ENCODE data around the gene SFMBT1. TPM values are rescaled to one million over a fixed set of nuclear protein-coding genes. Genes with fewer than 3 reads are reported as not detected.
A peak's percentile ranks its signal among the peaks of the same experiment; 100 is the strongest.

The SFMBT1 gene
- total RNA-seq: 10 to 100 TPM; 15.1 to 15.4 TPM

DNA sequence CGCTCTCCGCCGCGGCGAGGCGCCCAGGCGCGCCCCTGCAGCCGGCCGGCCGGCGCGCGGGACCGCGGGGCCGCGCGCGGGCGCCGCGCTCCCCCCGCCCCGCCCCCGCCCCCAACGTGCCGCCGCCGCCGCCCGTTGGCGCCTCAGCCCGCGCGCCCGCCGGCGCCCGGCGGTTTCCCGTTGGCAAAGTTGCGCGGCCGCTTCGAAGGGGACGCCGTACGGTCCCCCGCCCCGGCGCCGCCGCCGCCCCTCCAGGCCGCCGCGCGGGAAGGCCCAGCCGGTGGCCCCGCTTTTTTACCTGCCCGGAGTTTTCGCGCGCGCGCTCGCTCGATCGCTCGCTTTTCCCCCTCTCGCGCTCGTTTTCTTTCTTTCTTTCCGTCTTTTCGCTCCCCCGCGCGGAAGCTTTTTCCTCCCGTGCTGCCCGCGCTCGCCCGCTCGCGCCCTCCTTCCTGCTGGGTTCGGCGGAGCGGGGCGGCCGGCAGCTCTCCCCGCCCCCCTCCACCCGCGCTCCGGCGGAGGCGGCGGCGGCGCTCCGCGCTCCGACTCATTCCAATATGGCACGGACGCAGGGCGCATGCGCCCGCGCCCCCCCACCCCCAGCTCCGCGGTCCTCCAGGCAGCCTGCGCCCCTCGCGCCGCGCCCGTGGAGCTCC, at the start of gene SFMBT1:
TSS of gene SFMBT1 (minus strand) at position 556 of the 653 bp plus-strand sequence. CDS start 76,945 bp downstream, outside the sequence.
- intact Hi-C loops (cut with micrococcal nuclease): loop anchor here (1.0 to 10.0 kb wide), 7 partner anchors 27 to 511 kb away; partner anchors contain the start of genes NEK4, NT5DC2, PBRM1 and SPCS1

GRCh38 chr3:53092942-53093341, 47.1 kb upstream of the SFMBT1 start:
- Mint-ChIP-seq H3K36me3 (ENCODE audit: low read depth) (peaks cover 18% of the 10 kb centered on the region), H3K4me1 (ENCODE audit: low read depth) (peaks cover 7% of the 10 kb centered on the region), H3K9me3 (no peaks in the 10 kb centered on the region), H3K4me3 (no peak overlapping the region), H3K27me3 (ENCODE audit: low read depth) (no peaks in the 10 kb centered on the region), H3K27ac (no peak overlapping the region)
- intact Hi-C loops (cut with micrococcal nuclease): no loop called here
- DNase-seq: no peak
- CTCF ChIA-PET: interaction anchor here (0.7 kb wide), 1 partner anchor 208 kb away, joined by 3 read pairs; no protein-coding TSS in a partner anchor

More for the DNA sequence above, at the start of gene SFMBT1:
- peak within 1 kb of the TSS; percentile 90 for H3K27ac Mint-ChIP-seq
- DNase-seq: peak; percentile 68
- H3K4me1 Mint-ChIP-seq (ENCODE audit: low read depth): peaks cover 42% of the 10 kb centered on the region
- peak within 1 kb of the TSS; percentile 90 for H3K4me3 Mint-ChIP-seq
- no peaks in the 10 kb centered on the region for H3K27me3 Mint-ChIP-seq (ENCODE audit: low read depth)
- CTCF ChIA-PET: interaction anchor here (1.1 kb wide), 1 partner anchor 197 kb away, joined by 3 read pairs; no protein-coding TSS in a partner anchor
- H3K36me3 Mint-ChIP-seq (ENCODE audit: low read depth): peaks cover 3% of the 10 kb centered on the region
- no peaks in the 10 kb centered on the region for H3K9me3 Mint-ChIP-seq

DNA sequence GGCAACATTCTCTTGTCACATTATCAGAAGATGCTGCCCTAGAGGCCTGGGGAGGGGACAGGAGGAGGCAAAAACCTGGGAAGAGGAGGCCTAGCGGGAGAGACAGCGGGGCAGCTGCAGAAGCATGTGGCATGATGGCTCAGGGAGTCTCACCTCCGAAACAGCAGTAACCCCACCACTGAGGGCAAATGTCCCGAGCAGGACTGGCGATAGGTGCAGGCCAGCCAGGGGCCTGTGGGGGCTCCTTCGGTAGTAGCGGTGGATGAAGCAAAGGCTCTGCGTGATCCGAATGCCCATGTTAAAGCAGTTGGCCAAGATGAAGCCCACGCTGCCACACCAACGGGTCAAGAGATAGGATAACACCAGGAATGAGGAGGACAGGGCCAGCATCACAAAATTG, 46.3 kb upstream of the SFMBT1 start:
- Mint-ChIP-seq H3K4me1 (ENCODE audit: low read depth) (peaks cover 3% of the 10 kb centered on the region), H3K36me3 (ENCODE audit: low read depth) (peaks cover 16% of the 10 kb centered on the region), H3K4me3 (no peak overlapping the region), H3K27me3 (ENCODE audit: low read depth) (no peaks in the 10 kb centered on the region), H3K27ac (no peak overlapping the region), H3K9me3 (no peaks in the 10 kb centered on the region)
- CTCF ChIA-PET: no interaction called here
- intact Hi-C loops (cut with micrococcal nuclease): no loop called here
- DNase-seq: no peak

DNA sequence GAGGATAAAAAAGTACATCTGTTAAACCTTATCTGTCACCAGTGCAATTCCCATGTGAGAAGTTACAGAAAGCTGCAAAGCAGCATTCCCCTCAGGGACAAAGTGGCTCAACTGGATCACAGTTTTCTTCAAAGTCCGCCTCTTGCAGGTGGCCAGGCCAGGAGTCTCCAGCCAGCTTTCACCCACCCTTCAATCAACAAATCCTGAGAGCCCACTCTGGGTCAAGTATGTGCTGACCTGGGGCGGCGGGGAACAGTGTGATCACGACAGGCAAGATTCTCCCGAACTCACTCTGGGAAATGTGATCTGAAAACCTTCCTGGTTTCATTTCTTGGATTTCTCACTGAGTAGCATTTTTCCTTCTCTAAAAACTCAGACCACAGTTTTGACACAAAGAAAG, 45.1 kb upstream of the SFMBT1 start:
- Mint-ChIP-seq H3K27ac (no peak overlapping the region), H3K9me3 (no peaks in the 10 kb centered on the region), H3K4me1 (ENCODE audit: low read depth) (peaks cover 3% of the 10 kb centered on the region), H3K4me3 (no peak overlapping the region), H3K27me3 (ENCODE audit: low read depth) (no peaks in the 10 kb centered on the region), H3K36me3 (ENCODE audit: low read depth) (peaks cover 16% of the 10 kb centered on the region)
- DNase-seq: no peak
- CTCF ChIA-PET: no interaction called here
- intact Hi-C loops (cut with micrococcal nuclease): no loop called here

GRCh38 chr3:53089511-53089910, 43.6 kb upstream of the SFMBT1 start:
- intact Hi-C loops (cut with micrococcal nuclease): no loop called here
- H3K27ac Mint-ChIP-seq: no peak overlapping the region
- peaks cover 4% of the 10 kb centered on the region for H3K4me1 Mint-ChIP-seq (ENCODE audit: low read depth)
- H3K27me3 Mint-ChIP-seq (ENCODE audit: low read depth): no peaks in the 10 kb centered on the region
- CTCF ChIA-PET: interaction anchor here (1.1 kb wide), 1 partner anchor 45 kb away, joined by 3 read pairs; no protein-coding TSS in a partner anchor
- H3K4me3 Mint-ChIP-seq: no peak overlapping the region
- no peak for DNase-seq
- peaks cover 14% of the 10 kb centered on the region for H3K36me3 Mint-ChIP-seq (ENCODE audit: low read depth)
- H3K9me3 Mint-ChIP-seq: no peaks in the 10 kb centered on the region

GRCh38 chr3:53085476-53085875, 39.6 kb upstream of the SFMBT1 start:
- H3K4me3 Mint-ChIP-seq: no peak overlapping the region
- CTCF ChIA-PET: interaction anchor here (0.6 kb wide), 1 partner anchor 267 kb away, joined by 3 read pairs; no protein-coding TSS in a partner anchor
- no peak overlapping the region for H3K27ac Mint-ChIP-seq
- intact Hi-C loops (cut with micrococcal nuclease): no loop called here
- peaks cover 5% of the 10 kb centered on the region for H3K4me1 Mint-ChIP-seq (ENCODE audit: low read depth)
- no peaks in the 10 kb centered on the region for H3K27me3 Mint-ChIP-seq (ENCODE audit: low read depth)
- DNase-seq: no peak
- H3K9me3 Mint-ChIP-seq: no peaks in the 10 kb centered on the region
- H3K36me3 Mint-ChIP-seq (ENCODE audit: low read depth): peaks cover 7% of the 10 kb centered on the region

DNA sequence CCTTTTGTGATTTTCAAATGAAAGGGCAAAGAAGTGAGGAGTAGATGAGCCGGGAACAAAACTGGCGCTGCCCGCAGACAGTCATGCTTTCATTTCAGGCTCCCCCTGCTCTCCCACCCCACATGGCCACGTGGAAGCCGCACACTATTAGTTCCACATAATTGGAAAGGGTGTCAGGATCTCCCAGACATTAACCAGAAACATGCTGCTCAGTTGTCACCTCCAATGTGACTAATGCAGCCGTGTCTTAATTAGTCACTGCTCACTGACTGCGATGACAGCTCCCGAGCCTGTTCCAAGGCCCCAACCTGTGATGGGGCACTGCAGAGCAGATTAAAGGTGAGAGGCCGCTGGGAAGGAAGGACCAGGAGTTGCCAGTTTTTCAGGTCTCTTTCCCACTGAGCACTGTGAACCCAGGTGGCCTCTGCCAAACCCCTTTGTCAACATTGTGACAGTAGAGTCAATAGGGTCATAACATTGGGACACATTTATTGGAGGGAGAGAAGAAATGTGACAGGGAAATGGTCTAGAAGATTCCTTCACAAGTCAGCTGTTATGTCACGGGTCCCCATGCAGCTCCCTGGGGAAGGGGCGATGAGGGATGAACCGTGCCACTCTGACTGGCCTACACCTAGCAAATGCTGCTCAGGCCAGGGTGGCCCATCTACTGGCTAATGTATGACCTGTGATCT, 38.6 kb upstream of the SFMBT1 start:
- CTCF ChIA-PET: no interaction called here
- Mint-ChIP-seq H3K4me1 (ENCODE audit: low read depth) (peaks cover 5% of the 10 kb centered on the region), H3K4me3 (no peak overlapping the region), H3K27ac (peak overlapping the region; percentile 66), H3K9me3 (no peaks in the 10 kb centered on the region), H3K27me3 (ENCODE audit: low read depth) (no peaks in the 10 kb centered on the region), H3K36me3 (ENCODE audit: low read depth) (peaks cover 4% of the 10 kb centered on the region)
- intact Hi-C loops (cut with micrococcal nuclease): no loop called here
- DNase-seq: no peak

DNA sequence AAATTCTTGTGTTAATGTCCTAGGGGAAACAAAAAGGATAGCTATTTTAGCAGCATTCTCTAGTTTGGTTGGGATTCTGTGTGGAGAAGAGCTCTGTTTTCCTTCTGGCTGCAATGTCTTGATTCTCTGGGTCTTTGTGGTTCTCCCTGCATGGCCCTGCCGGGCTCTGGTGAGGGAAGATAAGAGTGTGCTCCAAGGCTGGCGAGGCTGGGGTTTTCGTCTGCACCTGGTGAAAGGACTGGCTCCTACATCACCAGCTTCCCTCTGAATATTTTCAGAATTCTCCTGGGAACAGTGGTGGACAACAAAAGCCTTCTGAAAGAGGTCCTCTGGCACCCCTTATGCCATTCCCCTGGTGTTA, 38.1 kb upstream of the SFMBT1 start:
- CTCF ChIA-PET: interaction anchor here (0.8 kb wide), 1 partner anchor 27 kb away, joined by 3 read pairs; no protein-coding TSS in a partner anchor
- DNase-seq: no peak
- peaks cover 5% of the 10 kb centered on the region for H3K4me1 Mint-ChIP-seq (ENCODE audit: low read depth)
- H3K36me3 Mint-ChIP-seq (ENCODE audit: low read depth): peaks cover 4% of the 10 kb centered on the region
- intact Hi-C loops (cut with micrococcal nuclease): no loop called here
- no peak overlapping the region for H3K4me3 Mint-ChIP-seq
- no peaks in the 10 kb centered on the region for H3K27me3 Mint-ChIP-seq (ENCODE audit: low read depth)
- H3K9me3 Mint-ChIP-seq: no peaks in the 10 kb centered on the region
- peak overlapping the region; percentile 2 for H3K27ac Mint-ChIP-seq

DNA sequence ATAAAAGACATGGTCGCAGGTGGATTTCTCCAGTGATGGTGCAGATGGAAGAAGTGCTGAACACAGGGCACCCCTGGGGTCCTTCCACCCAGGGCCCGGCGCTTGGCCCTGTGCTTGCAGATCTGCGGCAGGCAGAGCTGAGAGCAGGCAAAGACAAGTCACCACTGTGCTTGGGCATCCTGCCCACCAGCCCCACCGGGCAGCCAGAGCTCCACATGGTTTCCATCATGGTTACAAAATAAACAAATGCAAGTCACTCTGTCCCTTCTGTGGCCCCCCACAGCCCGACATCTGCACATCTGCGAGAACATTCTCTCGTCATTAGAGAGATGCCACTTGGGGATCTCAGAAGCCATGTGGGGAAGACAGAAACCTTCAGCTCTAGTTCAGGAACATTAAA, 37.6 kb upstream of the SFMBT1 start:
- no peaks in the 10 kb centered on the region for H3K9me3 Mint-ChIP-seq
- no peak for DNase-seq
- H3K36me3 Mint-ChIP-seq (ENCODE audit: low read depth): peaks cover 4% of the 10 kb centered on the region
- H3K27ac Mint-ChIP-seq: no peak overlapping the region
- CTCF ChIA-PET: interaction anchor here (0.6 to 0.8 kb wide), 2 partner anchors 27 to 39 kb away, joined by 3 to 4 read pairs; no protein-coding TSS in a partner anchor
- H3K4me3 Mint-ChIP-seq: no peak overlapping the region
- no peaks in the 10 kb centered on the region for H3K27me3 Mint-ChIP-seq (ENCODE audit: low read depth)
- H3K4me1 Mint-ChIP-seq (ENCODE audit: low read depth): peaks cover 5% of the 10 kb centered on the region
- intact Hi-C loops (cut with micrococcal nuclease): no loop called here

DNA sequence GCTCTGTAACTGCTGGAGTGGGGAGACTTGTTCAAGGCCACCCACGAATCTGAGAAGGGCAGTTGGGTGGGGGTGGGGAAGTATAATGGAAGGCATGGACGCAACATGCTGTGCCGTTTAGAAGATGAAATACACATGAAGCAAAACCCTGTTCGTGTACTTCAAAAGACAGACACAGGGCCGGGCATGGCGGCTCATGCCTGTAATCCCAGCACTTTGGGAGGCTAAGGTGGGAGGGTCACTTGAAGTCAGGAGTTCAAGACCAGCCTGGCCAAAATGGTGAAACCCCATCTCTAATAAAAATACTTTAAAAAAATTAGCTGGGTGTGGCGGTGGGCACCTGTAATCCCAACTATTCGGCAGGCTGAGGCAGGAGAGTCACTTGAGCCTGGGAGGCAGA, 36.9 kb upstream of the SFMBT1 start:
- Mint-ChIP-seq H3K4me1 (ENCODE audit: low read depth) (peaks cover 2% of the 10 kb centered on the region), H3K27ac (no peak overlapping the region), H3K36me3 (ENCODE audit: low read depth) (peaks cover 4% of the 10 kb centered on the region), H3K27me3 (ENCODE audit: low read depth) (no peaks in the 10 kb centered on the region), H3K4me3 (no peak overlapping the region), H3K9me3 (no peaks in the 10 kb centered on the region)
- CTCF ChIA-PET: no interaction called here
- intact Hi-C loops (cut with micrococcal nuclease): no loop called here
- no peak for DNase-seq

- Mint-ChIP-seq H3K9me3 (no peaks in the 10 kb centered on the region), H3K27me3 (ENCODE audit: low read depth) (no peaks in the 10 kb centered on the region), H3K27ac (no peak overlapping the region), H3K4me3 (no peak overlapping the region), H3K4me1 (ENCODE audit: low read depth) (peaks cover 2% of the 10 kb centered on the region), H3K36me3 (ENCODE audit: low read depth) (peaks cover 4% of the 10 kb centered on the region)
- no peak for DNase-seq
- intact Hi-C loops (cut with micrococcal nuclease): no loop called here
- CTCF ChIA-PET: interaction anchor here (0.6 kb wide), 1 partner anchor 89 kb away, joined by 5 read pairs; no protein-coding TSS in a partner anchor
Observed at GRCh38 chr3:53081318-53081717, 35.4 kb upstream of the SFMBT1 start.

- DNase-seq: no peak
- Mint-ChIP-seq H3K27ac (no peak overlapping the region), H3K27me3 (ENCODE audit: low read depth) (no peaks in the 10 kb centered on the region), H3K36me3 (ENCODE audit: low read depth) (peaks cover 4% of the 10 kb centered on the region), H3K9me3 (no peaks in the 10 kb centered on the region), H3K4me3 (no peak overlapping the region), H3K4me1 (ENCODE audit: low read depth) (peaks cover 2% of the 10 kb centered on the region)
- CTCF ChIA-PET: no interaction called here
- intact Hi-C loops (cut with micrococcal nuclease): no loop called here
Observed at GRCh38 chr3:53080612-53081205, 34.8 kb upstream of the SFMBT1 start.

All from activated naive CD4-positive, alpha-beta T cell treated with anti-CD3 and anti-CD28 coated beads for 36 hours (primary cell).